ENCODE measurements around the gene ORAI3. TPM values are rescaled to one million over a fixed set of nuclear protein-coding genes. Genes with fewer than 3 reads are reported as not detected.

The ORAI3 gene
- polyA plus RNA-seq, 1 of the 3 experiments (the other 2 are of a cell fraction), result 29.0 TPM

DNA sequence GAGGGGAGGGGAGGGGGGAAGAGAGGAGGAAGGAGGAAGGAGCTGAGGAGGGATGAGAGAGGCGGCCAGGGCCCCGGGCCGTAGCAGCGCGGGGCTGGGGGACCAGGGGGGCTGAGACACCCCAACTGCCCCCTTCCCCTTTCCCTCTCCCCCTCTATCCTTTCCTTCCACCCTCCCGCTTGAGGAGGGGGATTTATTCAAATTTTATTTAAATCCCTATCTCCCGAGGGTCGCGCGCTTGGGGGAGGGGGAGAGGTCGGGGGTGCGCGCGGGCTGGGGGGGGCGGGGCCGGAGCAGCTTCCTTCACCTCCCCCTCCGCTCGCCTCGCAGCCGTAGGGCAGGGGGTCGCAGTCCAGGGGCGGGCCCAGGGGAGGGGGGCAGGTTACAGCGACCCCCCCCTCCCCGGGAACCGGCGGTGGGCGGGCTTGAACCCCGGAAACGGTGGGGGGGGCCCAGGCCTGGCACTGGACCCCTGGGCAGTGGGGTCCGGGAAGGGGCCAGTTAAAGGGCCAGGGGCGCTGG is 25.3 kb upstream of the ORAI3 start, which contains the start of gene FBXL19:
Gene FBXL19 (plus strand): TSS at position 19 of the 522 bp plus-strand sequence. CDS start 2,183 bp downstream, outside the sequence.
- peak; percentile 87 for DNase-seq
- no peaks in the 10 kb centered on the region for H3K27me3 ChIP-seq (ENCODE audit: insufficient read depth)
- no peaks in the 10 kb centered on the region for H3K9me3 ChIP-seq
- no peaks in the 10 kb centered on the region for H4K20me1 ChIP-seq (ENCODE audit: insufficient read depth)
- H3K36me3 ChIP-seq (replicated peaks in 1 of 2; ENCODE audit: control insufficient read depth in 1 of 2, insufficient read depth in 2 of 2, low read length in 1 of 2), result peaks cover 3 to 21% of the 10 kb centered on the region in 2 experiments
- 2% methylated on average over 12 of the region's 31 CpGs for WGBS (ENCODE audit: low lambda C conversion rate)
- CTCF ChIA-PET, result interaction anchor here (1.1 to 1.2 kb wide), 2 partner anchors 11 to 18 kb away, joined by 3 to 5 read pairs; no protein-coding TSS in a partner anchor
- peak within 1 kb of the TSS; percentile 80 to 88 for H3K4me3 ChIP-seq (ENCODE audit: low read depth in 2 of 2, low read length in 1 of 2)
- peak within 1 kb of the TSS; percentile 78; the same call in 1 of the 2 replicates for H2AFZ ChIP-seq (ENCODE audit: low read depth)
- peak within 1 kb of the TSS; percentile 91 for H3K9ac ChIP-seq
- H3K27ac ChIP-seq (ENCODE audit: low read depth in 2 of 2, low read length in 1 of 2), result peak within 1 kb of the TSS; percentile 90 to 97
- H3K4me1 ChIP-seq (ENCODE audit: control insufficient read depth in 1 of 2, insufficient read depth in 2 of 2, low read depth in 1 of 2, low read length in 1 of 2), result peaks cover 0 to 23% of the 10 kb centered on the region in 2 experiments; a peak in 1 of 4 replicates
- peaks cover 12% of the 10 kb centered on the region for H3F3A ChIP-seq (replicated peaks; ENCODE audit: insufficient read depth)
- no peaks in the 10 kb centered on the region for H3K9me2 ChIP-seq
- peak within 1 kb of the TSS; percentile 97 for H3K4me2 ChIP-seq
- H3K79me2 ChIP-seq (ENCODE audit: insufficient read depth), result peaks cover 14% of the 10 kb centered on the region
- no peak for TF ChIP-seq FOXJ3 (CRISPR knock-in tag; IDR thresholded peaks at IDR 0.05)
- TF ChIP-seq, protein P1, sequence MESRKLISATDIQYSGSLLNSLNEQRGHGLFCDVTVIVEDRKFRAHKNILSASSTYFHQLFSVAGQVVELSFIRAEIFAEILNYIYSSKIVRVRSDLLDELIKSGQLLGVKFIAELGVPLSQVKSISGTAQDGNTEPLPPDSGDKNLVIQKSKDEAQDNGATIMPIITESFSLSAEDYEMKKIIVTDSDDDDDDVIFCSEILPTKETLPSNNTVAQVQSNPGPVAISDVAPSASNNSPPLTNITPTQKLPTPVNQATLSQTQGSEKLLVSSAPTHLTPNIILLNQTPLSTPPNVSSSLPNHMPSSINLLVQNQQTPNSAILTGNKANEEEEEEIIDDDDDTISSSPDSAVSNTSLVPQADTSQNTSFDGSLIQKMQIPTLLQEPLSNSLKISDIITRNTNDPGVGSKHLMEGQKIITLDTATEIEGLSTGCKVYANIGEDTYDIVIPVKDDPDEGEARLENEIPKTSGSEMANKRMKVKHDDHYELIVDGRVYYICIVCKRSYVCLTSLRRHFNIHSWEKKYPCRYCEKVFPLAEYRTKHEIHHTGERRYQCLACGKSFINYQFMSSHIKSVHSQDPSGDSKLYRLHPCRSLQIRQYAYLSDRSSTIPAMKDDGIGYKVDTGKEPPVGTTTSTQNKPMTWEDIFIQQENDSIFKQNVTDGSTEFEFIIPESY (IDR thresholded peaks at IDR 0.05; ENCODE audit: borderline replicate concordance, low read depth), result no peak
- TF ChIP-seq, protein P2, sequence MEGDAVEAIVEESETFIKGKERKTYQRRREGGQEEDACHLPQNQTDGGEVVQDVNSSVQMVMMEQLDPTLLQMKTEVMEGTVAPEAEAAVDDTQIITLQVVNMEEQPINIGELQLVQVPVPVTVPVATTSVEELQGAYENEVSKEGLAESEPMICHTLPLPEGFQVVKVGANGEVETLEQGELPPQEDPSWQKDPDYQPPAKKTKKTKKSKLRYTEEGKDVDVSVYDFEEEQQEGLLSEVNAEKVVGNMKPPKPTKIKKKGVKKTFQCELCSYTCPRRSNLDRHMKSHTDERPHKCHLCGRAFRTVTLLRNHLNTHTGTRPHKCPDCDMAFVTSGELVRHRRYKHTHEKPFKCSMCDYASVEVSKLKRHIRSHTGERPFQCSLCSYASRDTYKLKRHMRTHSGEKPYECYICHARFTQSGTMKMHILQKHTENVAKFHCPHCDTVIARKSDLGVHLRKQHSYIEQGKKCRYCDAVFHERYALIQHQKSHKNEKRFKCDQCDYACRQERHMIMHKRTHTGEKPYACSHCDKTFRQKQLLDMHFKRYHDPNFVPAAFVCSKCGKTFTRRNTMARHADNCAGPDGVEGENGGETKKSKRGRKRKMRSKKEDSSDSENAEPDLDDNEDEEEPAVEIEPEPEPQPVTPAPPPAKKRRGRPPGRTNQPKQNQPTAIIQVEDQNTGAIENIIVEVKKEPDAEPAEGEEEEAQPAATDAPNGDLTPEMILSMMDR (IDR thresholded peaks at IDR 0.05), result no peak
- TF ChIP-seq, protein P3, sequence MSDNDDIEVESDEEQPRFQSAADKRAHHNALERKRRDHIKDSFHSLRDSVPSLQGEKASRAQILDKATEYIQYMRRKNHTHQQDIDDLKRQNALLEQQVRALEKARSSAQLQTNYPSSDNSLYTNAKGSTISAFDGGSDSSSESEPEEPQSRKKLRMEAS (IDR thresholded peaks at IDR 0.05; ENCODE audit: low read depth), result no peak
- POLR2A ChIA-PET, result interaction anchor here (0.7 to 1.0 kb wide), 2 partner anchors 26 to 48 kb away, joined by 3 to 4 read pairs; no protein-coding TSS in a partner anchor

DNA sequence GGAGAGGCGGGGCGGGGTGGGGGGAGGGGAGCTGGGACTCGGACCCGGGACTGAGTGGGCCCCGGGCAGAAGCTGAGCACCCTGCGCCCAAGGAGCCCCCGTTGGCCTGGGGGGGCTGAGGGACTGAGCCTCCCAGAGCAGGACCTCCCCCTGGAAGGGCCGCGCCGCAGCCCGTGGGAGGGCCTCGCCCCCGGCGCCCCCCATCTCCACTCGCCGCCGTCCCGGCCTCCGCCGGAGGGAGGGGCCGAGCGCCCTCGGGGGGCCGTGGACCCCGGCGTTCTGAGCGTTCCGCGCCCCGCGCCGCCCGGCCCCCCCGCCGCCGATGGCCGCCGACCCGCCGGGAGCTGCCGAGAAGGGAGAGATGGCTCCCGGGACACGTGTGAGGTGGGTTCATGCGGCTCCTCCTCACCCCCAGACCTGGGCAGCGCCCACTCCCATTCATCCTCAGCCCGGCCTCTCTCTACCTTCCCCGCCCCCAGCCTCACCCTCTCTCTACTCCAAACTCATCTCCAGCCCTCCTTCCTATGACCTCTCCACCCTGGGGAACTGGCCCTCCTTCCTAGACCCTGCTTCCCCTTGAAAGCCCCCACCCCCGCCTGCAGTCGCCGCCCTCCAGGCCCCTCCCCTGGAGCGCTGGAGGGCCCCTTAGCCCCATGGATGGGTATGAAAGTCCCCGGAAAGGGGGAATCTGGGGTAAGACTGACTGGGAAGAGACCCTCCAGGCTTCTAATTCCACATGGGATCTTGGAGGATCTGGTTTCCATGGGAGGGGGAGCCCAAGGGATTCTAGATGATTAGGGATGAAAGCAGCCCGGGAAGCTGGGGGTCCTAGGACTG is 24.6 kb upstream of the ORAI3 start:
- POLR2A ChIA-PET, result interaction anchor here (1.0 kb wide), 1 partner anchor 49 kb away, joined by 4 read pairs; no protein-coding TSS in a partner anchor

More for the DNA sequence above, 24.6 kb upstream of the ORAI3 start:
- H3K27ac ChIP-seq (ENCODE audit: low read depth in 2 of 2, low read length in 1 of 2), result peak overlapping the region in 1 of 2 experiments; percentile 85; a peak in 2 of 4 replicates
- peak; percentile 67 for DNase-seq
- H4K20me1 ChIP-seq (ENCODE audit: insufficient read depth), result no peaks in the 10 kb centered on the region
- peak overlapping the region; percentile 71 to 80 for H3K4me3 ChIP-seq (ENCODE audit: low read depth in 2 of 2, low read length in 1 of 2)
- WGBS (ENCODE audit: low lambda C conversion rate), result 3% methylated on average over 16 of the region's 53 CpGs
- CTCF ChIA-PET, result interaction anchor here (1.1 to 1.7 kb wide), 5 partner anchors 10 to 26 kb away, joined by 3 to 7 read pairs (median 5); no protein-coding TSS in a partner anchor
- no peaks in the 10 kb centered on the region for H3K27me3 ChIP-seq (ENCODE audit: insufficient read depth)
- peak overlapping the region; percentile 65 for H3K9ac ChIP-seq
- no peak overlapping the region for H2AFZ ChIP-seq (ENCODE audit: low read depth)
- peak; percentile 75 for TF ChIP-seq MXI1 (IDR thresholded peaks at IDR 0.05; ENCODE audit: low read depth, low read length)
- no peak for TF ChIP-seq ELF1 (IDR thresholded peaks at IDR 0.05)
- H3K9me2 ChIP-seq, result no peaks in the 10 kb centered on the region
- H3K4me2 ChIP-seq, result peak overlapping the region; percentile 97
- H3K36me3 ChIP-seq (replicated peaks in 1 of 2; ENCODE audit: control insufficient read depth in 1 of 2, insufficient read depth in 2 of 2, low read length in 1 of 2), result peaks cover 6 to 28% of the 10 kb centered on the region in 2 experiments
- H3K4me1 ChIP-seq (ENCODE audit: control insufficient read depth in 1 of 2, insufficient read depth in 2 of 2, low read depth in 1 of 2, low read length in 1 of 2), result peaks cover 0 to 23% of the 10 kb centered on the region in 2 experiments; a peak in 1 of 4 replicates
- H3F3A ChIP-seq (replicated peaks; ENCODE audit: insufficient read depth), result peaks cover 12% of the 10 kb centered on the region
- peaks cover 14% of the 10 kb centered on the region for H3K79me2 ChIP-seq (ENCODE audit: insufficient read depth)
- no peaks in the 10 kb centered on the region for H3K9me3 ChIP-seq
